ENCODE data around the gene NOM1. TPM values are rescaled to one million over a fixed set of nuclear protein-coding genes. Genes with fewer than 3 reads are reported as not detected.

NOM1 gene
- total RNA-seq, 4 donors from 2014 or later: 15.1 to 20.7 (median 17.1) TPM

DNA sequence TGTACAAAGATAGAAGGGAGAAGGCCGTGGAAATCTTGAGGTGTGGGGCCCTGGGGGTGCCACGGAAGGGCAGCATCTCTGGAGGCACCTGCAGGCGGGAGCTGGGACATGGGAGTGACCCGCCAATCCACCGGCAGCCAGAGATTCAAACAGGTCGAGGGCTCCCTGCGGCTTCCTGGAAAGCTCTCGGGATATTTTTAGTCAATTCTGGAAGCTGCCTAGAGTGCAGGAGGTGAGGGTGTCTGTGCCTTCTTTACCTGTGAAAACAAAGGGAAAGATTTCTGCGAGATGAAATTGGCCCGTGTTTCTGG is 44.4 kb downstream of the NOM1 start:
- Histone ChIP-seq H3K9me3 (peaks cover 0 to 10% (median 0%) of the 10 kb centered on the region in 3 donors), H3K4me3 (no peak overlapping the region), H3K27me3 (peaks cover 96% of the 10 kb centered on the region), H3K4me1 (peaks cover 0 to under 1% (median 0%) of the 10 kb centered on the region in 3 donors), H3K36me3 (no peaks in the 10 kb centered on the region), H3K27ac (no peak overlapping the region)
- TF ChIP-seq CTCF (IDR thresholded peaks at IDR 0.05) (no peak), POLR2AphosphoS5 (IDR thresholded peaks at IDR 0.05) (no peak), POLR2A (IDR thresholded peaks at IDR 0.05) (no peak), EP300 (IDR thresholded peaks at IDR 0.05) (no peak)
- no peak for ATAC-seq
- 37 to 80% methylated on average over 4 to 8 of the region's 10 CpGs for WGBS, 2 donors (ENCODE audit: low coverage in 1 of 2)

GRCh38 chr7:156994417-156994816 is 44.9 kb downstream of the NOM1 start:
- peaks cover 96% of the 10 kb centered on the region for H3K27me3 ChIP-seq
- no peak for TF ChIP-seq EP300 (IDR thresholded peaks at IDR 0.05)
- TF ChIP-seq POLR2A (IDR thresholded peaks at IDR 0.05): no peak
- no peak for TF ChIP-seq POLR2AphosphoS5 (IDR thresholded peaks at IDR 0.05)
- TF ChIP-seq CTCF (IDR thresholded peaks at IDR 0.05): no peak
- H3K27ac ChIP-seq: no peak overlapping the region
- no peak overlapping the region for H3K4me3 ChIP-seq
- peaks cover 0 to 6% (median under 1%) of the 10 kb centered on the region in 3 donors for H3K4me1 ChIP-seq
- WGBS, 2 donors (ENCODE audit: low coverage in 1 of 2): 80% methylated on average over 1 to 3 of the region's 8 CpGs
- ATAC-seq: no peak
- H3K36me3 ChIP-seq: no peaks in the 10 kb centered on the region
- peaks cover 0 to 10% (median 0%) of the 10 kb centered on the region in 3 donors for H3K9me3 ChIP-seq

GRCh38 chr7:156998988-156999957 is 49.8 kb downstream of the NOM1 start:
- peaks cover 100% of the 10 kb centered on the region for H3K27me3 ChIP-seq
- H3K4me3 ChIP-seq: peak overlapping the region; percentile 6 to 53
- ATAC-seq: no peak
- WGBS, 2 donors (ENCODE audit: low coverage in 1 of 2): 45 to 48% methylated on average over 2 to 9 of the region's 57 CpGs
- no peak for TF ChIP-seq EP300 (IDR thresholded peaks at IDR 0.05)
- TF ChIP-seq POLR2A (IDR thresholded peaks at IDR 0.05): no peak
- TF ChIP-seq POLR2AphosphoS5 (IDR thresholded peaks at IDR 0.05): no peak
- TF ChIP-seq CTCF (IDR thresholded peaks at IDR 0.05): no peak
- H3K27ac ChIP-seq: no peak overlapping the region
- H3K9me3 ChIP-seq: peaks cover 0 to 10% (median 0%) of the 10 kb centered on the region in 3 donors
- no peaks in the 10 kb centered on the region for H3K36me3 ChIP-seq
- peaks cover 0 to 48% (median 33%) of the 10 kb centered on the region in 3 donors for H3K4me1 ChIP-seq

DNA sequence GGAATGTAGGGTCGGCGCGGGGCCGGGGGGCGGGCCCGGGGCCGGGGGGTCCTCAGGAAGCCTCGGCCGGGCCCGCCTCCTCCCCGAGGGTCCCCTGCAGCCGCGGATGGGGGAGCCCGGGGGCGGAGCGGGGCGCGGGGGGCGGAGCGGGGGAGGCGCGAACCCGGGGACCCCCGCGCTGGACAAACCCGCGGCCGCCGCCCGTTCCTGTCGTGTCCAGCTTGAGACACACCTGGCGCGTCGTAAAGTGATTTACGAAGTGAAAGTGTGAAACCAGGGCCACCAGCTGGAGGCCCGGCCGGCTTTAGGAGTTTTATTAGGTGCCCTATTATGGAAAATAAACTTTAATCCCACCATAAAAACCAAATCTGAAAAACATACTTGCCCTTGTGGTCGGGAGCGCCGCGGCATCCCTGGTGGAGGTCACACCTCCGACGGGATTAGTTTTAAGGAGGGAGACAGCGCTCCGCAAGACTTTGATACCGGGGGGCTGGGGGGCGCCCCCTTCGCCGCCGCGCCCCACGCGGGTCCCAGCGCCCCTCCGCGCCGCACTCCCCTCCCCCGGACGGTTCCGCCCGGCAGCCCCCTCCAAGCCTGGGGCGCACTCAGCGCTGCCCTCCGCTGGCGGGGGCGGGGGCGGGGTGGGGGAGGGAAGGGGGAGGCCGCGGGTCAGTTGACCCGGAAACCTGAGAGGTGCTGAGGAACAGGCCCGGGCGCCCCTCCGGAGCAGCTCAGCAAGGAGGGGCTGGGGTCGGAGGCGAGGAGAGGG is 50.6 kb downstream of the NOM1 start:
- Histone ChIP-seq H3K27ac (no peak overlapping the region), H3K4me3 (peak overlapping the region; percentile 6 to 53), H3K36me3 (no peaks in the 10 kb centered on the region), H3K9me3 (peaks cover 0 to 10% (median 0%) of the 10 kb centered on the region in 3 donors), H3K4me1 (peaks cover 0 to 57% (median 36%) of the 10 kb centered on the region in 3 donors), H3K27me3 (peaks cover 100% of the 10 kb centered on the region)
- ATAC-seq: peak; percentile 18
- TF ChIP-seq POLR2A (IDR thresholded peaks at IDR 0.05) (no peak), EP300 (IDR thresholded peaks at IDR 0.05) (no peak), POLR2AphosphoS5 (IDR thresholded peaks at IDR 0.05) (no peak), CTCF (IDR thresholded peaks at IDR 0.05) (no peak)
- 3% methylated on average over 6 of the region's 75 CpGs; no CpG with 5 or more reads in 1 of the 2 donors for WGBS, 2 donors (ENCODE audit: low coverage in 1 of 2)
